DLD1 (cell line): ENCODE data around the gene IQCF6.
"Not testable (repeated sequence)": the region's sequence is repeated elsewhere in the genome, so short reads cannot be mapped to it uniquely, and the experiment has no call there.

ENCODE experiments used
- in situ Hi-C: cut with HindIII; loops from 2 replicates; pipeline ENCODE4 v1.10.0; 2017; ENCODE audit warnings: low sequenced_read_pairs

IQCF6 gene

DNA sequence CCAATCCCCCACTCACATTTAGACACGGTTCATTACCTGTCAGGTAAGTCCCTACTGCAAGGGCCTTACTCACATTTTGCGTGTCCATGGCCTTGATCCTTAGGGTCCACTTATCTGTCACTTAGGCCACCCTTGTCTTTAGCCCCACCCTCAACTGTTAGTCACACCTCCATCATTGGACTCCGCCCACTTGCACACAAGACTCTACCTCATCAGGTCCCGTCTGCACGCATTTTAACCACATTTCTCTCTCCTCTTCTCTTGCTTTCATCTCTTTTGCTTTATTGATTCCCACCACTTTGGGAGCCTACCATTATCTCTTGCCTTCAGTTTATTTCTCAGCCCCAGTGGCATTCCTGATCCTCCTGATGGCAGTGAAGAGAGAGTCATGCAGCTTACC lies at the start of gene IQCF6:
Gene IQCF6 (minus strand): TSS at position 101 of the 400 bp plus-strand sequence. CDS start 13 bp downstream, at position 88.
- in situ Hi-C loops = no loop called here

DNA sequence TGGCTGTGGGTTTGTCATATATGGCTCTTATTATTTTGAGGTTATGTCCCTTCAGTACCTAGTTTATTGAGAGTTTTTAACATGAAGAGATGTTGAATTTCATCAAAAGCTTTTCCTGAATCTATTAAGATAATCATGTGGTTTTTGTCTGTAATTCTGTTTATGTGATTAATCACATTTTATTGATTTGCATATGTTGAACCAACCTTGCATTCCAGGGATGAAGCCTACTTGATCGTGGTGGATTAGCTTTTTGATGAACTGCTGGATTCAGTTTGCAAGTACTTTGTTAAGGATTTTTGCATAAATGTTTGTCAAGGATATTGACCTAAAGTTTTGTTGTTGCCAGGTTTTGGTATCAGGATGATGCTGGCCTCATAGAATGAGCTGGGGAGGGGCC lies 49.3 kb upstream of the IQCF6 start:
- in situ Hi-C loops = no loop called here

DNA sequence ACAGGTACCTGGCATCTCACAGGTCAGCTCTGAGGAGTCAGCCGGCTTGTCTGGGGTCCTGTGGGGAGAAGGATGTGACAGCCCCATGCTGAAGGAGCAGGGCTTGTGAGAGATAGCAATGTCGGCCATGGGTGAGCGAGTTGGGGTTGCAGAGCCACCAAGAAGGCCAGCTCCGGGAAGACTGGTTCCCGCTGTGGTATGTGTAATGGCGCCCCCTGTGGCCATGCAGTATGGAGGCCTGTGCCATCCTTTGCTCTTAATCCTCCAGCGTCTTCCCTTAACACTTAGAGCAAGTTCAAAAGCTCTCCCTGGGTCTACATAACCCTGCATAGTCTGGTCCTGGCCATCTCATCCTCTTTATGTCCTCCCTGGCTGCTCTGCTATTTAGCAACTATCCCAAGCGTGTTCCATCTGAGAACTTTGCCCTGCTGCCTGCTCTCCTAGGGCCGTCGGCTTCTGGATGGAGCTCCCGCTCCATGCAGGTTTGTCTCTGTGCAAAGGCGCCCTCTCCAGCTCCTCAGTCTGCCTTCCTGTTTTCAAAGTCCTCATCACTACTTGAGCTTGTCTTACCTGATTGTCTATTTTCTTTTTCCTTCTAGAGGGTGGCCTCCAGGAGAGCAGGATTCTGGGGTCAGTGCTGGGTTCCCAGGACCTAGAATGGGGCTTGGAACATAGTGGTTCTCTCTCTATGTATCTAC lies 40.8 kb upstream of the IQCF6 start:
- in situ Hi-C loops = no loop called here

DNA sequence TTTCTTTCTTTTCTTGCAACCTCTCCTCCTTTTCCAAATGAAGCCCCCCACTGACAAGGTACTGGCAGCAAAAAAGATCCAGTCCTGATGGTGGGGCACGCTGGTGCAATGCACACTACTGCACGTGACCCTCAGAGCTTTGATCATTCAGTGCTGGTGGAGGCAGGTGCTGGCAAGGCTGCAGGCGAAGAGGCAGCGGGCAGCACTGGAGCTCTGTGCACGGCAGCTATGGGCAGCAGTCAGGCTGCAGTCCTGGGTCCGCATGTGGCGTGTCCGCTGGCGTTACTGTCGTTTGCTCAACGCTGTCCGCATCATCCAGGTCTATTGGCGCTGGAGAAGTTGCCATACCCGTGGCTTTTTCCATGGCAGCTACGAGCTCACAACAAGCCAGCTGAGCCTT lies 40.1 kb upstream of the IQCF6 start:
- in situ Hi-C loops = no loop called here

DNA sequence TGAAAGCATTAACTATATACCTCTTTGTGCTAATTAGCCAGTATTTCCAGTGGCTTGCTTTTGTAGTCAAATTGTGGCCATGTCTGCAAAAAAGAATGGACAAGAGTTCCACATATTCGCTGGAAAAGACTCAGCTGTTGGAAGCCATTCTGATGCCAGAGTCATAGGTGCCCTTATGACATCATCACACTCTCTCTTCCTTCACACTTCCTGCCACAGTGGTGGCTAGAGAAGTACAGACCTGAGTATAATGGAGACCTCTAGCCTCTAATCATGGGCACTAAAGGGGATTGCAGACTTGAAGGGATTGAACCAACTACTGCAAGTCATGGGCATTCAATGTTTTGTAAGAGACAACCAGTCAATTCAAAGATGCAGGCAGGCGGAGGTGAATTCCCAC lies 38.3 kb upstream of the IQCF6 start:
- in situ Hi-C loops = no loop called here

DNA sequence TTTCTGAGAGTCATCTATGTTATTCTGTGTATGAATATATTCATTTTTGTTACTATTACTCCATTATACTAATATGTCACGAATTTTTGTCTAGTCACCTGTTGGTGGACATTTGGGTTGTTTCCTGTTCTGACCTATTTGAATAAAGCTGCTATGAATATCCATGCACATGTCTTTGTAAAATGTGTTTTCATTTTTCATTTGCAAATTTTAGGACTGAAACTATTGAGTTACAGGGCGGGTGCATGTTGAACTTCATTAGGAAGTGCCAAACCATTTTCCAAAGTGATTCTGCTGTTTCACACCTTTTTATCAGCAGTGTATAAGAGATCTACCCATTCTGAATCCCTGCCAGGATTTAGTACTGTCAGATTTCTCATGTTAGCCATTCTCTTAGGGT lies 37.7 kb upstream of the IQCF6 start:
- in situ Hi-C loops = no loop called here

DNA sequence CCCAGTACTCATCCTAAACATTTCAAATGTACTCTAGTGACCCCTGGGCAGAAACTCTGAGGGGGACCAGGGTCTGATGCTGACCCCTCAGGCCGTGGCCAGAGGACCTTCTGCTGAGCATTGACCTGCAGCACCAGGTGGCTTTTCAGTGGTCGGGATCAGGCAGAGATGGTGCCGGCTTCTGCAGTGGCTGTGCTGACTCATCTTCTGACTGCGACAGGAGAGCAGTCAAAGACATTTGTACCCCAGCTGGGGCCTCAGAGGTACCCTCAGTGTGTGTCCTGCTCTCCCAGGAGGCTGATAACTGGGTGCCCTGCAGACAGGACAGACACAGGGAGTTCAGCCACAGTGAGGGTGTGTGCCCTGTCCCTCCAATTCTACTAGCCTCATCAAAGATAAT lies 36.6 kb upstream of the IQCF6 start:
- in situ Hi-C loops = no loop called here

DNA sequence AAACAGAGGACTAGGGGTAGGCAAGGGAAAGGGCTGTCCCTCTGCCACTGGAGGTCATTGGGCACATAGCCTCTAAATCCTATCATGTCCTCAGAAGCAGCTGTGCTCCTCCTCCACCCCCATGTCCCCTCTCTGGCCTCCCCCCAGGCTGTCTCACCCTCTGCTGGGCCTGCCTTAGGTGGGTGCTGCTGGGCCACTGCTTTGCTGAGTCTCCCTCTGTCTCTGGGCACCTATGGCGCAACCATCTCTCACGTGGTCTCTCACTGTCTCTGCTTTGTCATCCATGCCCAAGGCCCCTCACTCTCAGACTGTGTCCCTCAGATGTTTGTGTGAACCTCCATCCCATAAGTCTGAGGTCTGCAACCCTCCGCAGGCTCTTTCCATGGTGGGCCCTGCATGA lies 35.0 kb upstream of the IQCF6 start:
- in situ Hi-C loops = no loop called here

DNA sequence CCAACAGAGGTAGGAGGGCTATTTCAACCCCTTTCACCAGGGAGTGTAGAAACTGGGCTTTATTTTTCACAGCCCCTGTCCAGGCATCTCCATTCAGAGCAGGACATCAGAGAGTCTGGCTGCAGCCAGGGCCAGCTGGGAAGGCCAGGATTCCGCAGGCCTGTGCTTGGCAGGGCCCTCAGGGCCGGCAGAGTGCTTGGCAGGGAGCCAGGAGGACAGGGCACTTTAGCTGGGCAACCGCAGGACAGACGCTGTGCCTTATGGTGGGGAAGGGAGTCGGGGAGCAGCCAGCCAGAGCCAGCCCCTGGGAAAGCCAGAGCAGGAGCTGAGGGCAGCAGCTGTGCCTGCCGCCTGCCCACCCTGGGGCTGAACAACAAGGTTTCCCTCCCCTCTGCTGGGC lies 34.5 kb upstream of the IQCF6 start:
- in situ Hi-C loops = no loop called here

DNA sequence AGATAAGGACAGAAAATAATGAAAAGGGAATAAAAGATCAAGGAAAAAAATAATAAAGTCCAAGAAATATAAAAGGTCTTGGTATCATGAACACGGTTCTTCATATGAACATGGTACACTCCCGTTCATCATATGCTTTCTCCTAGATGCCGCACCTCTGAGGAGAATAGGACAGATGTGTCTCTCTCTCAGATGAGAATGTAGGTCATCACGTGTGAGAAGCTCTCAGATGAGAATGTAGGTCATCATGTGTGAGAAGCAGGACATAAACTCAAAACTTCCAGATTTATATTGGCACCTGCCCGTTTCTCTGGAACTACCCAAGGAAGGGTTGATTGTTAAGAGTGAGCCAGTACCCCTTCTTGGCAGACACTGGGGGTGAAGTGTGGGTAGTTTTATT lies 29.9 kb upstream of the IQCF6 start:
- in situ Hi-C loops = no loop called here

DNA sequence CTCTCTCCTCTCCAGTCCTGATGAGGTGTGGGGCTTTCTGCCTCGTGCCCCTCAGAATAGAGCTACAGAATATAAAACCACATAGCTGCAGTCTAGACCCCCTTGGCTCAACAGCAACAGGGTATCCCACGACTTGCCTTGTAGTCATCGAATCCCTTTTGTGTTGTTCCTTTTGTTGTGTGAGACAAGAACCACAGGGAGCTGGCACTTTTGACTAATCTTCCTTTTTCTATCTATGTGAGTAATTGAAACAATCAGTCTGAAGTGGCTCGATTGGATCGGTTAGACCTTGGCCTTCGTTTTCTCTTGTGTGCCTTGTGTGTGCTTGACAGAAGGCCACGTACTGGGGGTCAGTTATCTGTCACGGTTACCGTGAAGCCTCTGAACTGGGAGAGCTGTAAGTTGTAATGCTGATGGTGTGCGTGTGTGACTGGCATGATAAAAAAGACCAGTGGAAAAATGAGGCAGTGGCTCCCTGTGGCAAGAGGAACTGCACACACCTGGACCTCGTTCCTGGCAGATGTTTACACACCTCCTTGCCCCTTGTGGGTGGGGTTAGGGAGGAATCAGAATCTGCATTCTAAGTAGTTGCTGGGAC lies 23.2 kb upstream of the IQCF6 start:
- in situ Hi-C loops = no loop called here

DNA sequence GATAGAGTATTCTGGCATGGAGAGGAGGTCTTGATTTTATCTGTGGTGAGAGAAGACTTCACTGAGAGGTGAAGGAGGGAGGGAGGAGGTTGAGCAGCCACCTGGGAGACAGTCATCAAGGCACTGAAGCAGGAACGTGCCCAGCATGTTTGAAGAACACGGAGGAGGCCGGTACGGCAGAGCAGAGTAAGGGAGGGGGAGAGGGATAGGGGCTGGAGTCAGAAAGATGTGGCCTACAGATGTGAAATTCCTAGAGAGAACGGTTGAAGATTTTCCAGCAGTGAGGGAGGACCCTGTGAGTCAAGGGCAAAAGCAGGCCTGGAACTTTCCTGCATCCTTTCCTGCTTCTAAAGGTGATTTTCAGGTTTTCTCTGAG lies 21.7 kb upstream of the IQCF6 start:
- in situ Hi-C loops = no loop called here

DNA sequence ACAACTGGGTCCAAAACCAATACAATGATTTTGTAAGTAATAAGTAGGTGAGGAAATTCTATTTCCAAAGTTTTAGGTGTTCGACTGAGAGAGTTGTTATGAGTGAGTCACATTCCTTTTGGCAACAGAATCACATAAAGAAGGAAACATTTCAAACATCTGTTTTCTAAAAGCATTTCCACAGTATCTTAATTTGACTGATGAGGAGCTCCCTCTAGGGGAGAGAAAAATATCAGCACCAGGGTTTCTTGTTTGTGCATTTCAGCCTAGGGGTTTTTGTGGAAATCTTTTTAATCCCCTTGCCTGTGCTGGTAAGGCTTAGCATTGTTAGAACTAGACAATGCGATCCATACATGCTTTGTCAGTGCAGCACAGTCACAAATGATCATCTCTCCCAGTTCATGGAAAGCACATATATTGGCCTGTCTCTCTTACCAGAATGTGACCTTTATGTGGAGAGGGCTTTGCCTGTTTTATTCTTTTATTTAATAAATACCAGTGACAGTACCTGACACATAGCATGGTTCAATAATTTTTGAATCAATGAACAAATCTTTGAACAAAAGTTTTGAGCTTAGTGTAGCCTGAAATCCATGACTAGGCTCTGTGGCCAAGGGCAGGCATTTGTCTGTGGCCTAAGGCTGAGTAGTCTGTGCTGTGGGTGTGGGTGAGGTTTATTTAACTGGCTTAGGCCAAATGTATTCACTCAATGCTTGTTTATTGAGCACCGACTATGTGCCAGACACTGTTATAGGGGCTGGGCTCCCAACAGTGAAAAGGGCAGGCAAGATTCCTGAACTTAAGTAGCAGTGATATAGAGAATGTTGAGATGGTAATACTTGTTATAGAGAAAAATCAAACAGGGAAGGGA lies 21.1 kb upstream of the IQCF6 start:
- in situ Hi-C loops = loop anchor here (10.0 kb wide), 1 partner anchor 45 kb away; no protein-coding TSS in a partner anchor

DNA sequence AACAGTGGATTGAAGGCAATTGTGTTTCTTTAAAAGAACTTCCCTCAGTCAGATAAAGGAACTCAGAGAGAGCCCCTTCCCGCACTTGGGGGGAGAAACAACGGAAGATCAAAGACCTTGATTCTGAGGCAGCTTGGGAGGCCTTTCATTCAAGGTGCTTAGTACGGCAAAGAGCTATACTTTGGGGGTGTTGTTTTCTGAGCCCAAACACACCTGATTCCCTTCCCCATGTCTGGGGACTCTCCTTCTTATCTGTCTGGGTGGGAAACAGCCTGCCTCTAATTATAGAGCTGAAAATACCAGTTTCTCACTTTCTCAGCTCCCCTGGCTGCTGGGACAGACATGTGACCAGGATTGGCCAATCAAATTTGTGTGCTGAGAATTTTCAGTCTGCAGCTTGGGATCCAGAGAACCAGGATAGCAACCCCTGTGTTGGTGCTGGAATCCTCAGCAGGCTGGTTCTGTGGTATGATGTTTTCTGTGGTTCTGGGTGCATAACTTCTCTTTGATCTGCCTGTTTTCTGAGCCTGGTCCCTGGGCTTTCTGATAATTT lies 19.4 kb upstream of the IQCF6 start:
- in situ Hi-C loops = loop anchor here (10.0 kb wide), 1 partner anchor 46 kb away; no protein-coding TSS in a partner anchor

DNA sequence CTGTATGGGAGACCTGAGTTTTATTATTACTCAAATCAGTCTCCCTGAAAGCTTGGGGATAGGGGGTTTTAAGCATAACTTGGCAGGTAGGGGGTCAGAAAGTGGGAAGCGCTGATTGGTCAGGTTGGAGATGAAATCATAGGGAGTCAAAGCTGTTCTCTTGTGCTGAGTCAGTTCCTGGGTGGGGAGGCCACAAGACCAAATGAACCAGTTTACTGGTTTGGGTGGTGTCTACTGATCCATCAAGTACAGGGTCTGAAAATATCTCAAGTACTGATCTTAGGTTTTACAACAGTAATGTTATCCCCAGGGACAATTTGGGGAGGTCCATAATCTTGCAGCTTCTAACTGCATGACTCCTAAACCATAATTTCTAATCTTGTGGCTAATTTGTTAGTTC lies 17.8 kb upstream of the IQCF6 start:
- in situ Hi-C loops = loop anchor here (10.0 kb wide), 1 partner anchor 48 kb away; no protein-coding TSS in a partner anchor

DNA sequence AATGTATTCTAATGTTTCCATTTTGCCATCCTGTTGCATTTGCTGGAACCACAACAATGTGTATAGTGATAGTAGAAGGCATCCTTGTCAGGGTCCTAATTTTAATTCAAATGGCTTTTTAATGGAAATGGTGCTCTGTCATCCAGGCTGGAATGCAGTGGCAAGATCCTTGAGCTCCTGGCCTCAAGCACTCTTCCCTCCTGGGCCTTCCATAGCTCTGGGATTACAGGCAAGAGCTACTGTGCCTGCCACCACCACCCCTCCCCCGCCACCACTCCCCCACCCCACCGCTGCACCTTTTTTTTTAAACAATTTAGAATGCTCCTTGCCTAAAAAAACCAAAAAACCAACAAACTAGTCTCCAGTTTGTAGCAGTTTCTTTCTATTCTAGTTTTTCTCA lies 15.2 kb upstream of the IQCF6 start:
- in situ Hi-C loops = loop anchor here (10.0 kb wide), 1 partner anchor 51 kb away; no protein-coding TSS in a partner anchor

DNA sequence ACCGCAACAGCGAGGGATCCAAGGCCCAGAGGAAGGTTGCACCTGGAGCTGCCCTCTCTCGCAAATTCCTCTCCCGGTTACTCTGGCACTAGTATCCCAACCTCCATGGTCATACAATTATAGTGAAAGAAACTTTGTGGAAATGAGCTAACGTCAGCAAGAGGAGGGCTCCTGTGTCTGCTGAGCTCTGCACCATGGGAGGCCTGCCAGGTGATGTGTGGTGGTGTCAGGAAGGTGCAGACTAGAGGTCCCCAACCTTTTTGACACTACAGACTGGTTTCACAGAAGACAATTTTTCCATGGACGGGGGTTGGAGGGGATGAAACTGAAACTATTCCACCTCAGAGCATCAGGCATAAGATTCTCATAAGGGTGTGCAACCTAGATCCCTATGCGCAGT lies 13.2 kb upstream of the IQCF6 start:
- in situ Hi-C loops = loop anchor here (10.0 kb wide), 1 partner anchor 53 kb away; no protein-coding TSS in a partner anchor

DNA sequence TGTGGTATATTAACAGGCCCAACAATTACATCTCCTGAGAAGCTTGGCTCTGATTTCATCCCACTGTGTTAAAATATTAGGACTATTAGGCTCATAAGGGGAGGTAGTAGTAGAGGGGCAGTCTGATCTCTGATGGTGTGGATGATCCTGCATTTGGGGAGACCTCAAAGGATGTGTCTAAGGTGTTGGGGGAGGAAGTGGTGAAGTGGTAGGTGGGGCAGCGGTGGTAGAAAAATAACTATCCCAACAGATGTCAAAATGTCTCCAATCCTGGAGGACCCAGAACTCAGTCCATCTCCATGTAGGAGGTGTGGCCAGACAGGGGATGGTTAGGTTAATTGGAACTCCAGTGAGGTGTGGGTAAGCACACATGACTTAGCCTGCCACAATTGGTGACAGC lies 10.4 kb upstream of the IQCF6 start:
- in situ Hi-C loops = no loop called here

DNA sequence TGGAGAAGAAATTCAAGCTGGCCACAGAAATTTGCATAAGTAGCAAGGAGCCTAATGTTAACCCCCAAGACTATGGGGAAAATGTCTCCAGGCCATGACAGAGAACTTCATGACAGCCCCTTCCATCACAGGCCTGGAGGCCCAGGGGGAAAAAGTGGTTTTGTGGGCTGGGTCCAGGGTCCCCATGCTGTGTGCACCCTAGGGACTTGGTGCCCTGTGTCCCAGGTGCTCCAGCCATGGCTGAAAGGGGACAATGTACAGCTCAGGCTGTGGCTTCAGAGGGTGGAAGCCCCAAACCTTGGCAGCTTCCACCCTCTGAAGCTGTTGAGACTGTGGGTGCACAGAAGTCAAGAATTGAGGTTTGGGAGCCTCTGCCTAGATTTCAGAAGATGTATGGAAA lies 8.5 kb upstream of the IQCF6 start:
- in situ Hi-C loops = not testable (repeated sequence)

DNA sequence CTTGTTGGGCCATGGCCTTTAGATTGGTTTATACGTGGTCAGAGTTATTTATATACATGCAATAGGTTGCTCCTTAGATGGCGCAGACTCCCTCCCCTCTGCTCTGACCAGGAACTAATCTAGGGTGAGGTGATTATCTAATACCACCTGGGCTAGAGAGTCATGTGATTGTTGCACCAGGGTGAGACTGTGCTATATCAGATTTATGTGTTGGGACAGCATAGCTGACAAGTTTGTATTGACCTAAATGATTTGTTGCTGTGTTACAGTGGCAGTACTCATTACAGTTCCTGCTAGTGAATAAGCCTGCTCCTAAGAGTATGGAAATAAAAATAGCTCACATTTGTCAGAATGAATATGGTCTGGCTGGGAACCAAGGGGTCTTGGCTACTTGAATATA lies 7.2 kb upstream of the IQCF6 start:
- in situ Hi-C loops = no loop called here

DNA sequence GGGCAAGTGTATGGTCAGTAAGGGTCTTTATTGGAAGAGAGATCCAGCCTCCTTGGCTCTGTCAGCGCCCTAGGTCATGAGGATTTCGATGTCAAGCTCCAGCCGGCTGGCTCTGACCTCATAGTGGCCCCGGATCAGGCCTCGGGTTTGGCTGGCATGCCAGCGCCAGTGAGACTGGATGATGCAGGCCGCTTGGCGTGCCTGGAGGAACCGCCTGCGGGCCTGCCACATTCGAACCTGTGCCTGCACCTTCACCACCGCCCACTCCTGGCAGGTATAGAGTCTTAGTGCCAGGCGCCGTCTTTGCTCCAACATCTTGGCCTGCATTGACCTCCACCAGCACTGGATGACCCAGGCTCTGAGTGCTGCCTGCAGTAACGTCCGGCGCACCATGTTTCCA lies 483 bp downstream of the IQCF6 start:
- in situ Hi-C loops = no loop called here
